Activated naive CD8-positive, alpha-beta T cell (primary cell): ENCODE data around the gene NFKBIE.

Source experiments
- H3K27ac Mint-ChIP-seq: one replicate; pipeline ENCODE4 v1.8.0; 2021; ENCODE audit warnings: mixed read lengths
- H3K27me3 Mint-ChIP-seq: one replicate; pipeline ENCODE4 v1.8.0; 2021; ENCODE audit warnings: mixed read lengths
- H3K36me3 Mint-ChIP-seq: one replicate; pipeline ENCODE4 v1.8.0; 2021; ENCODE audit warnings: mixed read lengths
- H3K4me1 Mint-ChIP-seq: one replicate; pipeline ENCODE4 v1.8.0; 2021; ENCODE audit warnings: low read depth, mixed read lengths
- H3K4me3 Mint-ChIP-seq: one replicate; pipeline ENCODE4 v1.8.0; 2021; ENCODE audit warnings: mild to moderate bottlenecking, mixed read lengths
- H3K9me3 Mint-ChIP-seq: one replicate; pipeline ENCODE4 v1.8.0; 2021; ENCODE audit warnings: low read depth, mixed read lengths

NFKBIE gene

DNA sequence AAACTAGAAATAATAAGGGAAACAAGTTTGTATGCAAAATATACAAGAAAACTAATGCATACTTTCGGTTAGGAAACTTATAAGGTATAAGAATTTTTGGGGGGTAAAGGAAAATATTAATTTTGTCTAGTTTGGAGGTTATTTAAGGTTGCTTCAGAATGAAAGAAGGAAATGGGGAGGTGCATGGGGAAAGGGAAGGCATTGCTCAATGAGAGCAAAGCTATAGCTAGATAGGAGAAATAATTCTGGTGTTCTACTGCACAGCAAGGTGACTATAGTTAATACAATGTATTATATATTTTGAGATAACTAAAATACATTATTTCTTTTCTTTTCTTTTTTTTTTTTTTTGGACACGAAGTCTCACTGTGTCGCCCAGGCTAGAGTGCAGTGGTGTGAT is 54.1 kb downstream of the NFKBIE start:
- peaks cover 3% of the 10 kb centered on the region for H3K27me3 Mint-ChIP-seq
- no peak overlapping the region for H3K4me3 Mint-ChIP-seq
- no peaks in the 10 kb centered on the region for H3K4me1 Mint-ChIP-seq
- H3K9me3 Mint-ChIP-seq = no peaks in the 10 kb centered on the region
- H3K36me3 Mint-ChIP-seq = no peaks in the 10 kb centered on the region
- no peak overlapping the region for H3K27ac Mint-ChIP-seq
